ENCODE data around the gene BPTF. TPM values are rescaled to one million over a fixed set of nuclear protein-coding genes. Genes with fewer than 3 reads are reported as not detected.

BPTF gene
- total and polyA plus RNA-seq, 2 of the 13 experiments (the other 11 are each of a cell fraction or from before 2014, with no cell fraction given): 43.5 to 66.1 TPM

GRCh38 chr17:68019675-68020408 is 194.5 kb downstream of the BPTF start (continued):
- TF ChIP-seq ZFP41 (CRISPR knock-in tag; IDR thresholded peaks at IDR 0.05; ENCODE audit: borderline replicate concordance) (no peak), SRSF4 (IDR thresholded peaks at IDR 0.05; ENCODE audit: low read depth, low read length, poor library complexity, severe bottlenecking) (no peak), MED1 (CRISPR knock-in tag; IDR thresholded peaks at IDR 0.05) (peak; percentile 93), TRAFD1 (CRISPR knock-in tag; IDR thresholded peaks at IDR 0.05; ENCODE audit: borderline replicate concordance) (peak; percentile 77; the same call in 1 of the 2 replicates), ZNF547 (CRISPR knock-in tag; IDR thresholded peaks at IDR 0.05) (peak; percentile 97), ZNF24 (IDR thresholded peaks at IDR 0.05) (peak; percentile 100), ZNF251 (CRISPR knock-in tag; IDR thresholded peaks at IDR 0.05) (no peak), HOXD1 (CRISPR knock-in tag; IDR thresholded peaks at IDR 0.05) (no peak; the same call in none of the 2 replicates), KLF13 (CRISPR knock-in tag; IDR thresholded peaks at IDR 0.05) (no peak), CBX1 (IDR thresholded peaks at IDR 0.05; ENCODE audit: low read depth) (peak; percentile 95), ZNF709 (CRISPR knock-in tag; IDR thresholded peaks at IDR 0.05) (peak; percentile 97), ATM (IDR thresholded peaks at IDR 0.05; ENCODE audit: borderline replicate concordance) (no peak), DPF2 (CRISPR knock-in tag; IDR thresholded peaks at IDR 0.05; ENCODE audit: borderline replicate concordance, low read depth) (no peak; the same call in 1 of the 2 replicates), ZBTB40 (IDR thresholded peaks at IDR 0.05) (no peak), ZBTB40 (CRISPR knock-in tag; IDR thresholded peaks at IDR 0.05) (peak; percentile 88), PLRG1 (conservative IDR thresholded peaks at IDR 0.05) (no peak)
- TF ChIP-seq, protein P1, sequence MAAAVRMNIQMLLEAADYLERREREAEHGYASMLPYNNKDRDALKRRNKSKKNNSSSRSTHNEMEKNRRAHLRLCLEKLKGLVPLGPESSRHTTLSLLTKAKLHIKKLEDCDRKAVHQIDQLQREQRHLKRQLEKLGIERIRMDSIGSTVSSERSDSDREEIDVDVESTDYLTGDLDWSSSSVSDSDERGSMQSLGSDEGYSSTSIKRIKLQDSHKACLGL (CRISPR knock-in tag; IDR thresholded peaks at IDR 0.05): peak; percentile 88
- TF ChIP-seq, protein P2, sequence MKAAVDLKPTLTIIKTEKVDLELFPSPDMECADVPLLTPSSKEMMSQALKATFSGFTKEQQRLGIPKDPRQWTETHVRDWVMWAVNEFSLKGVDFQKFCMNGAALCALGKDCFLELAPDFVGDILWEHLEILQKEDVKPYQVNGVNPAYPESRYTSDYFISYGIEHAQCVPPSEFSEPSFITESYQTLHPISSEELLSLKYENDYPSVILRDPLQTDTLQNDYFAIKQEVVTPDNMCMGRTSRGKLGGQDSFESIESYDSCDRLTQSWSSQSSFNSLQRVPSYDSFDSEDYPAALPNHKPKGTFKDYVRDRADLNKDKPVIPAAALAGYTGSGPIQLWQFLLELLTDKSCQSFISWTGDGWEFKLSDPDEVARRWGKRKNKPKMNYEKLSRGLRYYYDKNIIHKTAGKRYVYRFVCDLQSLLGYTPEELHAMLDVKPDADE (CRISPR knock-in tag; IDR thresholded peaks at IDR 0.05): peak; percentile 51; the same call in 1 of the 2 replicates

Data from HepG2 (cell line).